GM21825 (cell line): ENCODE measurements around the gene L3MBTL4.

Experiments used
- ATAC-seq: cut with Tn5 transposase; IDR thresholded peaks from one replicate; pipeline ENCODE4 v1.9.1; 2021; ENCODE audit warnings: mild to moderate bottlenecking, moderate library complexity; ENCODE audit not compliant: unreplicated experiment

L3MBTL4 gene

GRCh38 chr18:6257950-6258349, 156.8 kb downstream of the L3MBTL4 start:
- ATAC-seq, result no peak

- no peak for ATAC-seq
Observed at GRCh38 chr18:6256521-6256920, 158.2 kb downstream of the L3MBTL4 start.

- no peak for ATAC-seq
Observed at GRCh38 chr18:6255886-6256285, 158.8 kb downstream of the L3MBTL4 start.

- ATAC-seq, result no peak
Observed at GRCh38 chr18:6255116-6255705, 159.5 kb downstream of the L3MBTL4 start.

GRCh38 chr18:6254456-6254855, 160.3 kb downstream of the L3MBTL4 start:
- no peak for ATAC-seq

- ATAC-seq, result no peak
Observed at GRCh38 chr18:6251084-6251483, 163.6 kb downstream of the L3MBTL4 start.

- no peak for ATAC-seq
Observed at GRCh38 chr18:6249788-6250187, 164.9 kb downstream of the L3MBTL4 start.

GRCh38 chr18:6249170-6249569, 165.5 kb downstream of the L3MBTL4 start:
- ATAC-seq, result peak; percentile 88

GRCh38 chr18:6248017-6248416, 166.7 kb downstream of the L3MBTL4 start:
- no peak for ATAC-seq

GRCh38 chr18:6242004-6242403, 172.7 kb downstream of the L3MBTL4 start:
- ATAC-seq, result no peak

GRCh38 chr18:6239716-6240115, 175.0 kb downstream of the L3MBTL4 start:
- no peak for ATAC-seq

GRCh38 chr18:6236258-6236657, 178.5 kb downstream of the L3MBTL4 start:
- ATAC-seq, result no peak

- no peak for ATAC-seq
Observed at GRCh38 chr18:6222271-6222670, 192.4 kb downstream of the L3MBTL4 start.

- ATAC-seq, result no peak
Observed at GRCh38 chr18:6221602-6222014, 193.1 kb downstream of the L3MBTL4 start.

GRCh38 chr18:6220129-6220528, 194.6 kb downstream of the L3MBTL4 start:
- no peak for ATAC-seq

GRCh38 chr18:6219116-6219717, 195.5 kb downstream of the L3MBTL4 start:
- no peak for ATAC-seq

- no peak for ATAC-seq
Observed at GRCh38 chr18:6215888-6216287, 198.8 kb downstream of the L3MBTL4 start.

GRCh38 chr18:6211174-6211504, 203.6 kb downstream of the L3MBTL4 start:
- ATAC-seq, result no peak

GRCh38 chr18:6210349-6211173, 204.2 kb downstream of the L3MBTL4 start:
- ATAC-seq, result no peak

GRCh38 chr18:6207941-6208340, 206.8 kb downstream of the L3MBTL4 start:
- ATAC-seq, result no peak

- no peak for ATAC-seq
Observed at GRCh38 chr18:6207116-6207515, 207.6 kb downstream of the L3MBTL4 start.

GRCh38 chr18:6205706-6206105, 209.0 kb downstream of the L3MBTL4 start:
- no peak for ATAC-seq
